Central memory CD8-positive, alpha-beta T cell (primary cell): ENCODE results near the gene CELA2B.
"Not testable (repeated sequence)": the region's sequence is repeated elsewhere in the genome, so short reads cannot be mapped to it uniquely, and the experiment has no call there.

Experiments
- ATAC-seq: fragments of 150-1000 bp; cut with Tn5 transposase; replicated peaks from 2 replicates; pipeline ENCODE4 v1.10.0; 2022; ENCODE audit warnings: mild to moderate bottlenecking, moderate FRiP score, moderate number of reproducible peaks; ENCODE audit not compliant: poor library complexity, severe bottlenecking; ENCODE audit errors: extremely low read depth
- DNase-seq, 2 donors: peaks; one replicate each; pipeline ENCODE4 v3.0.0; 2021; ENCODE audit warnings: low spot score in 2 of 2
- H3K27ac Mint-ChIP-seq: one replicate; pipeline ENCODE4 v1.8.0; 2022; ENCODE audit warnings: low read depth, mild to moderate bottlenecking, moderate library complexity, mixed read lengths
- H3K27me3 Mint-ChIP-seq: one replicate; pipeline ENCODE4 v1.8.0; 2022; ENCODE audit warnings: mixed read lengths
- H3K36me3 Mint-ChIP-seq: one replicate; pipeline ENCODE4 v1.8.0; 2022; ENCODE audit warnings: mild to moderate bottlenecking, moderate library complexity, mixed read lengths; ENCODE audit not compliant: insufficient read depth
- H3K4me1 Mint-ChIP-seq: one replicate; pipeline ENCODE4 v1.8.0; 2022; ENCODE audit warnings: mixed read lengths
- H3K4me3 Mint-ChIP-seq: one replicate; pipeline ENCODE4 v1.8.0; 2022; ENCODE audit warnings: mild to moderate bottlenecking, moderate library complexity, mixed read lengths
- H3K9me3 Mint-ChIP-seq: one replicate; pipeline ENCODE4 v1.8.0; 2022; ENCODE audit warnings: mixed read lengths

The CELA2B gene

GRCh38 chr1:15475752-15476314 is at the start of gene CELA2B:
Gene CELA2B (plus strand): TSS chr1:15476104. CDS start chr1:15476126, 22 bp downstream.
- Mint-ChIP-seq H3K4me1 (no peaks in the 10 kb centered on the region), H3K36me3 (peaks cover 2% of the 10 kb centered on the region), H3K27me3 (no peaks in the 10 kb centered on the region), H3K9me3 (no peaks in the 10 kb centered on the region), H3K27ac (no peak within 1 kb of the TSS), H3K4me3 (no peak within 1 kb of the TSS)
- DNase-seq (no peak), ATAC-seq (no peak)

GRCh38 chr1:15426492-15427279 is 49.2 kb upstream of the CELA2B start:
- Mint-ChIP-seq H3K4me3 (peak overlapping the region; percentile 14), H3K9me3 (no peaks in the 10 kb centered on the region), H3K36me3 (peaks cover 65% of the 10 kb centered on the region), H3K4me1 (peaks cover 33% of the 10 kb centered on the region), H3K27me3 (no peaks in the 10 kb centered on the region), H3K27ac (peak overlapping the region; percentile 90)
- ATAC-seq (no peak), DNase-seq (no peak)

- no peak overlapping the region for H3K4me3 Mint-ChIP-seq
- no peak for DNase-seq
- H3K27me3 Mint-ChIP-seq = no peaks in the 10 kb centered on the region
- peaks cover 31% of the 10 kb centered on the region for H3K4me1 Mint-ChIP-seq
- peaks cover 70% of the 10 kb centered on the region for H3K36me3 Mint-ChIP-seq
- peak overlapping the region; percentile 90 for H3K27ac Mint-ChIP-seq
- ATAC-seq = no peak
- H3K9me3 Mint-ChIP-seq = no peaks in the 10 kb centered on the region
Observed at GRCh38 chr1:15427280-15427666, 48.6 kb upstream of the CELA2B start.

GRCh38 chr1:15428252-15428651 is 47.7 kb upstream of the CELA2B start:
- Mint-ChIP-seq H3K36me3 (peaks cover 75% of the 10 kb centered on the region), H3K4me1 (peaks cover 30% of the 10 kb centered on the region), H3K27ac (peak overlapping the region; percentile 90)
- H3K27me3 Mint-ChIP-seq, DNase-seq, H3K9me3 Mint-ChIP-seq, H3K4me3 Mint-ChIP-seq, ATAC-seq: not testable (repeated sequence)

GRCh38 chr1:15428815-15429435 is 47.0 kb upstream of the CELA2B start:
- H3K27ac Mint-ChIP-seq = peak overlapping the region; percentile 90
- no peak overlapping the region for H3K4me3 Mint-ChIP-seq
- H3K9me3 Mint-ChIP-seq = no peaks in the 10 kb centered on the region
- no peaks in the 10 kb centered on the region for H3K27me3 Mint-ChIP-seq
- DNase-seq = no peak
- peaks cover 23% of the 10 kb centered on the region for H3K4me1 Mint-ChIP-seq
- no peak for ATAC-seq
- H3K36me3 Mint-ChIP-seq = peaks cover 73% of the 10 kb centered on the region

GRCh38 chr1:15429701-15430149 is 46.2 kb upstream of the CELA2B start:
- H3K27me3 Mint-ChIP-seq = no peaks in the 10 kb centered on the region
- no peaks in the 10 kb centered on the region for H3K9me3 Mint-ChIP-seq
- no peak for DNase-seq
- peak overlapping the region; percentile 59 for H3K27ac Mint-ChIP-seq
- peaks cover 69% of the 10 kb centered on the region for H3K36me3 Mint-ChIP-seq
- ATAC-seq = no peak
- H3K4me3 Mint-ChIP-seq = peak overlapping the region; percentile 13
- peaks cover 15% of the 10 kb centered on the region for H3K4me1 Mint-ChIP-seq

- peak; percentile 68 to 81 for DNase-seq
- peak overlapping the region; percentile 90 for H3K27ac Mint-ChIP-seq
Observed at GRCh38 chr1:15430787-15431570, 44.9 kb upstream of the CELA2B start.

GRCh38 chr1:15431571-15431948 is 44.3 kb upstream of the CELA2B start:
- H3K4me3 Mint-ChIP-seq = no peak overlapping the region
- no peaks in the 10 kb centered on the region for H3K9me3 Mint-ChIP-seq
- H3K36me3 Mint-ChIP-seq = peaks cover 57% of the 10 kb centered on the region
- H3K27ac Mint-ChIP-seq = peak overlapping the region; percentile 90
- DNase-seq (no peak), ATAC-seq (no peak)
- no peaks in the 10 kb centered on the region for H3K27me3 Mint-ChIP-seq
- peaks cover 6% of the 10 kb centered on the region for H3K4me1 Mint-ChIP-seq

More at GRCh38 chr1:15430787-15431570, 44.9 kb upstream of the CELA2B start:
- peak; percentile 58 for ATAC-seq
- Mint-ChIP-seq H3K27me3 (no peaks in the 10 kb centered on the region), H3K4me1 (peaks cover 12% of the 10 kb centered on the region), H3K4me3 (no peak overlapping the region), H3K36me3 (peaks cover 63% of the 10 kb centered on the region), H3K9me3 (no peaks in the 10 kb centered on the region)

- Mint-ChIP-seq H3K27ac (peak overlapping the region; percentile 90), H3K36me3 (peaks cover 52% of the 10 kb centered on the region), H3K4me3 (no peak overlapping the region), H3K27me3 (no peaks in the 10 kb centered on the region), H3K4me1 (peaks cover 5% of the 10 kb centered on the region), H3K9me3 (no peaks in the 10 kb centered on the region)
- ATAC-seq (no peak), DNase-seq (no peak)
Observed at GRCh38 chr1:15432324-15432723, 43.6 kb upstream of the CELA2B start.

GRCh38 chr1:15433471-15433870 is 42.4 kb upstream of the CELA2B start:
- Mint-ChIP-seq H3K9me3 (no peaks in the 10 kb centered on the region), H3K27me3 (no peaks in the 10 kb centered on the region), H3K36me3 (peaks cover 40% of the 10 kb centered on the region), H3K4me3 (no peak overlapping the region), H3K27ac (peak overlapping the region; percentile 90), H3K4me1 (no peaks in the 10 kb centered on the region)
- ATAC-seq (no peak), DNase-seq (no peak)

- not testable (repeated sequence) for ATAC-seq, H3K27ac Mint-ChIP-seq, H3K4me3 Mint-ChIP-seq, DNase-seq, H3K27me3 Mint-ChIP-seq, H3K4me1 Mint-ChIP-seq, H3K9me3 Mint-ChIP-seq
- H3K36me3 Mint-ChIP-seq = peaks cover 29% of the 10 kb centered on the region
Observed at GRCh38 chr1:15434739-15435138, 41.2 kb upstream of the CELA2B start.
